Upper lobe of right lung (tissue), 1 donor: ENCODE data around the gene PARK7. TPM values are rescaled to one million over a fixed set of nuclear protein-coding genes. Genes with fewer than 3 reads are reported as not detected.
A peak's percentile ranks its signal among the peaks of the same experiment; 100 is the strongest.

Experiments
- ATAC-seq: fragments of 200-7000 bp; cut with Tn5 transposase; one replicate; pipeline ENCODE4 v1.9.1; 2020; ENCODE audit warnings: mild to moderate bottlenecking, moderate library complexity
- DNase-seq: peaks from one replicate; pipeline ENCODE4 v3.0.0-alpha.2; 2020
- H3K27ac ChIP-seq: fragments of 200-600 bp; one replicate; pipeline ENCODE4 v1.8.0; 2022
- H3K27me3 ChIP-seq: fragments of 200-600 bp; one replicate; pipeline ENCODE4 v1.8.0; 2022; ENCODE audit warnings: mild to moderate bottlenecking
- H3K36me3 ChIP-seq: fragments of 200-600 bp; one replicate; pipeline ENCODE4 v1.8.0; 2022
- H3K4me1 ChIP-seq: fragments of 200-600 bp; one replicate; pipeline ENCODE4 v1.8.0; 2022
- H3K4me3 ChIP-seq: fragments of 200-600 bp; one replicate; pipeline ENCODE4 v1.8.0; 2022; ENCODE audit warnings: mild to moderate bottlenecking
- H3K9me3 ChIP-seq: fragments of 200-600 bp; one replicate; pipeline ENCODE4 v1.8.0; 2022
- CTCF ChIP-seq: fragments of 200-600 bp; IDR thresholded peaks from one replicate; pipeline ENCODE4 v1.8.0; 2022; ENCODE audit warnings: antibody characterized with exemption
- intact Hi-C: fragments of 100-400 bp; cut with DNase I; formaldehyde crosslinking; loops from one replicate; pipeline ENCODE4 v1.11.0; 2022
- total RNA-seq: library from RNA; stranded (reverse); fragmentation: NEBNext Ultra II Directional; extraction: Animal tissue kit (Norgen Biotek cat#: 25700); gene quantifications from one replicate; pipeline ENCODE4 v1.2.1, GENCODE V29; 2021
- donor health status: DM: no; HTN: yes; CAD: no; lungs with severe emphysema.

Gene PARK7
- total RNA-seq, 1 donor from 2014 or later: 184 TPM

GRCh38 chr1:8031176-8031785 is 69.8 kb downstream of the PARK7 start:
- TF ChIP-seq CTCF: peak; percentile 81
- no peaks in the 10 kb centered on the region for H3K36me3 ChIP-seq
- no peak overlapping the region for H3K27ac ChIP-seq
- intact Hi-C loops: loop anchor here (10.0 kb wide), 1 partner anchor 204 kb away; no protein-coding TSS in a partner anchor
- ATAC-seq: no peak
- H3K27me3 ChIP-seq: no peaks in the 10 kb centered on the region
- no peaks in the 10 kb centered on the region for H3K9me3 ChIP-seq
- no peak overlapping the region for H3K4me3 ChIP-seq
- H3K4me1 ChIP-seq: peaks cover 32% of the 10 kb centered on the region
- DNase-seq: no peak

- no peak for DNase-seq
- Histone ChIP-seq H3K4me3 (no peak overlapping the region), H3K9me3 (no peaks in the 10 kb centered on the region), H3K27me3 (no peaks in the 10 kb centered on the region), H3K4me1 (peaks cover 21% of the 10 kb centered on the region), H3K27ac (no peak overlapping the region), H3K36me3 (no peaks in the 10 kb centered on the region)
- TF ChIP-seq CTCF: no peak
- ATAC-seq: no peak
- intact Hi-C loops: loop anchor here (10.0 kb wide), 1 partner anchor 202 kb away; no protein-coding TSS in a partner anchor
Measured at GRCh38 chr1:8032366-8032910, 70.9 kb downstream of the PARK7 start.

- no peak for TF ChIP-seq CTCF
- no peaks in the 10 kb centered on the region for H3K27me3 ChIP-seq
- H3K9me3 ChIP-seq: no peaks in the 10 kb centered on the region
Measured at GRCh38 chr1:8033322-8033721, 71.8 kb downstream of the PARK7 start.

More at GRCh38 chr1:8033322-8033721, 71.8 kb downstream of the PARK7 start:
- no peak overlapping the region for H3K27ac ChIP-seq
- DNase-seq: no peak
- intact Hi-C loops: loop anchor here (10.0 kb wide), 1 partner anchor 201 kb away; no protein-coding TSS in a partner anchor
- H3K4me1 ChIP-seq: peaks cover 15% of the 10 kb centered on the region
- no peaks in the 10 kb centered on the region for H3K36me3 ChIP-seq
- H3K4me3 ChIP-seq: no peak overlapping the region
- no peak for ATAC-seq

Other genes with a start within 250 kb of the PARK7 start
- gene VAMP3, start 190.4 kb upstream of the PARK7 start, total RNA-seq: 129 TPM
- gene PER3, start 177.4 kb upstream of the PARK7 start, total RNA-seq: 47.1 TPM
- gene UTS2, start 108.6 kb upstream of the PARK7 start, total RNA-seq: not detected
- 0.49 TPM for gene TNFRSF9, start 20.9 kb upstream of the PARK7 start, total RNA-seq
- 92.8 TPM for gene ERRFI1, start 64.6 kb downstream of the PARK7 start, total RNA-seq